DMS79 treated with DMSO at 0.1 percent for 48 hours (cell line): ENCODE data around the gene UBE2D3.

Experiments used
- DNase-seq: peaks from one replicate; lab custom pipeline; 2025; lab: John Stamatoyannopoulos, UW

UBE2D3 gene

DNA sequence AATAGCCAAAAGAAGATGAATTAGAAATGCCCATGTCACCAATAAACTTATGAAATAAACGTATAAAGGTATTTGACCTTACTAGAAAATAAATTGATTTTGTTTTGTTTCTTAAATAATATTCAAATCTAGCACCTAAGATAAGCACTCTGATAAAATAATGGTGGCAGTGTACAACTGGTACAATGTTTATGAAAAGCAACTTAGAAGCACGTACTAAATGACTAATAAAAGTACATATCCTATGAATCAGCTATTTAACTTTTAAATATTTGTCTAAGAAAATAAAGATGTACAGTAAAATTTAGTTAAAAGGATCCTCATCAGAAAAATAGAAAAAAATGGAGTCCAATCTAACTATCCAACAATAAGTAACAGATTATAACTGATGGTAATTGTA lies 73.3 kb downstream of the UBE2D3 start:
- no peak for DNase-seq

DNA sequence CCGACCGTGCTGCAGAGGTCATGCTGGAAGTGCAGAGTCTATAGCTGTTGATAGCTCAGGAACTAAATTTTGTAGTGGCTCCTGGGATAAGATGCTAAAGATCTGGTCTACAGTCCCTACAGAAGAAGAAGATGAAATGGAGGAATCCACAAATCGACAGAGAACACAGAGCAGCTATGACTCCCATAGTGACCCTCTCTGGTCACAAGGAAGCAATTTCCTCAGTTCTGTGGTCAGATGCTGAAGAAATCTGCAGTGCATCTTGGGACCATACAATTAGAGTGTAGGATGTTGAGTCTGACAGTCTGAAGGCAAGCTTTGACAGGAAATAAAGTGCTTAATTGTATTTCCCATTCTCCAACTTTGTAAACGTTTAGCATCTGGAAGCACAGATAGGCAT lies 75.4 kb downstream of the UBE2D3 start:
- DNase-seq: no peak
